Measurements from ENCODE around the gene LEP.

LEP gene

DNA sequence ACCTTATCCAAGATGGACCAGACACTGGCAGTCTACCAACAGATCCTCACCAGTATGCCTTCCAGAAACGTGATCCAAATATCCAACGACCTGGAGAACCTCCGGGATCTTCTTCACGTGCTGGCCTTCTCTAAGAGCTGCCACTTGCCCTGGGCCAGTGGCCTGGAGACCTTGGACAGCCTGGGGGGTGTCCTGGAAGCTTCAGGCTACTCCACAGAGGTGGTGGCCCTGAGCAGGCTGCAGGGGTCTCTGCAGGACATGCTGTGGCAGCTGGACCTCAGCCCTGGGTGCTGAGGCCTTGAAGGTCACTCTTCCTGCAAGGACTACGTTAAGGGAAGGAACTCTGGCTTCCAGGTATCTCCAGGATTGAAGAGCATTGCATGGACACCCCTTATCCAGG lies 13.4 kb downstream of the LEP start:
- Histone ChIP-seq H3K36me3 (ENCODE audit: control insufficient read depth in 1 of 2, insufficient read depth in 2 of 2, low read length in 2 of 2) (no peaks in the 10 kb centered on the region), H3K27me3 (ENCODE audit: low read depth, low read length) (no peaks in the 10 kb centered on the region), H3K9me3 (ENCODE audit: control insufficient read depth in 1 of 2, low read length in 2 of 2) (no peaks in the 10 kb centered on the region), H3K4me3 (ENCODE audit: low read depth in 1 of 2, low read length in 2 of 2) (no peak overlapping the region), H3K4me1 (ENCODE audit: control insufficient read depth in 1 of 2, insufficient read depth in 2 of 2, low read length in 2 of 2) (peaks cover 0 to 5% of the 10 kb centered on the region in 2 donors), H3K27ac (ENCODE audit: low read length) (no peak overlapping the region)

DNA sequence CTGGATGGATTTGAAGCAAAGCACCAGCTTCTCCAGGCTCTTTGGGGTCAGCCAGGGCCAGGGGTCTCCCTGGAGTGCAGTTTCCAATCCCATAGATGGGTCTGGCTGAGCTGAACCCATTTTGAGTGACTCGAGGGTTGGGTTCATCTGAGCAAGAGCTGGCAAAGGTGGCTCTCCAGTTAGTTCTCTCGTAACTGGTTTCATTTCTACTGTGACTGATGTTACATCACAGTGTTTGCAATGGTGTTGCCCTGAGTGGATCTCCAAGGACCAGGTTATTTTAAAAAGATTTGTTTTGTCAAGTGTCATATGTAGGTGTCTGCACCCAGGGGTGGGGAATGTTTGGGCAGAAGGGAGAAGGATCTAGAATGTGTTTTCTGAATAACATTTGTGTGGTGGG lies 14.2 kb downstream of the LEP start:
- Histone ChIP-seq H3K9me3 (ENCODE audit: control insufficient read depth in 1 of 2, low read length in 2 of 2) (no peaks in the 10 kb centered on the region), H3K27ac (ENCODE audit: low read length) (no peak overlapping the region), H3K4me1 (ENCODE audit: control insufficient read depth in 1 of 2, insufficient read depth in 2 of 2, low read length in 2 of 2) (peaks cover 0 to 6% of the 10 kb centered on the region in 2 donors), H3K27me3 (ENCODE audit: low read depth, low read length) (no peaks in the 10 kb centered on the region), H3K4me3 (ENCODE audit: low read depth in 1 of 2, low read length in 2 of 2) (no peak overlapping the region), H3K36me3 (ENCODE audit: control insufficient read depth in 1 of 2, insufficient read depth in 2 of 2, low read length in 2 of 2) (no peaks in the 10 kb centered on the region)

GRCh38 chr7:128257458-128257857 lies 16.4 kb downstream of the LEP start:
- Histone ChIP-seq H3K4me3 (ENCODE audit: low read depth in 1 of 2, low read length in 2 of 2) (no peak overlapping the region), H3K9me3 (ENCODE audit: control insufficient read depth in 1 of 2, low read length in 2 of 2) (no peaks in the 10 kb centered on the region), H3K36me3 (ENCODE audit: control insufficient read depth in 1 of 2, insufficient read depth in 2 of 2, low read length in 2 of 2) (no peaks in the 10 kb centered on the region), H3K4me1 (ENCODE audit: control insufficient read depth in 1 of 2, insufficient read depth in 2 of 2, low read length in 2 of 2) (peaks cover 0 to 6% of the 10 kb centered on the region in 2 donors), H3K27me3 (ENCODE audit: low read depth, low read length) (no peaks in the 10 kb centered on the region), H3K27ac (ENCODE audit: low read length) (no peak overlapping the region)

DNA sequence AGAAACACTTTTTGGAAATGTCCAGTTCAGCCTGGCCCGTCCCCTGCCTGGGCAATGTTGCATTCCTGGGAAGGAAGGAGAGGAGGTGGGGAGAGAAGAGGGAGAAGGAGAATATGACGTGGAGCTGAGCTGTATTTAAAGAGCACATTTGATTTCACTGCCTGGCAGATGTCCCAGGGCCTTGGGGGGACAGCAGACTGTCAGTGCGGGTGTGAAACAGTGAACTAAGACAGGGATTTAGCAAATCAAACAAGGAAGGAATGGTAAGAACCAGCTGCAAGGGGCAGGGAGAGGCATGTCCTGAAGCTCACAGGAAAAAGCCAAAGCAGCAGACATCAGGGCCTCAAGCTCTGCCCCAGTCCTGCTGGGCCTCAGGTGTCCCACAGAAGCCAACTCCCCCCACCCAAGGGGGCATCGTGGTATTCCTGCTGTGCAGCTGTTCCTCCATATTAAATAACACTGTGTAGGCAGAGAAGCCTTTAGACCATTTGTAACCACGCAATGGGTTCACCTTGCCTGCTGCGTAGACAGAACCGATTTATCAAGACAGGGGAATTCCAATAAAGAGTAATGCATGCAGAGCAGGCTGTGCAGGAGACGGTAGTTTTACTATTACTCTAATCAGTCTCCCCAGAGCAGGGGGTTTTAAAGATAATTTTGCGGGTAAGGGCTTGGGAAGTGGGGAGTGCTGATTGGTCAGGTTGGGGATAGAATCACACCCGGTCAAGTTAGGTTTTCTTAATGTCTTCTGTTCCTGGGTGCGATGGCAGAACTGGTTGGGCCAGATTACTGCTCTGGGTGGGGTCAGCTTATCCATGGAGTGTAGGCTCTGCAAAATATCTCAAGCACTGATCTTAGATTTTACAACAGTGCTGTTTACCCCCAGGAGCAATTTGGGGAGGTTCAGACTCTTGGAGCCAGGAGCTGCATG lies 18.3 kb downstream of the LEP start:
- H3K27ac ChIP-seq (ENCODE audit: low read length), result no peak overlapping the region
- no peaks in the 10 kb centered on the region for H3K36me3 ChIP-seq (ENCODE audit: control insufficient read depth in 1 of 2, insufficient read depth in 2 of 2, low read length in 2 of 2)
- no peaks in the 10 kb centered on the region for H3K9me3 ChIP-seq (ENCODE audit: control insufficient read depth in 1 of 2, low read length in 2 of 2)
- no peaks in the 10 kb centered on the region for H3K27me3 ChIP-seq (ENCODE audit: low read depth, low read length)
- peaks cover 0 to 6% of the 10 kb centered on the region in 2 donors for H3K4me1 ChIP-seq (ENCODE audit: control insufficient read depth in 1 of 2, insufficient read depth in 2 of 2, low read length in 2 of 2)
- no peak overlapping the region for H3K4me3 ChIP-seq (ENCODE audit: low read depth in 1 of 2, low read length in 2 of 2)

- Histone ChIP-seq H3K27me3 (ENCODE audit: low read depth, low read length) (no peaks in the 10 kb centered on the region), H3K4me3 (ENCODE audit: low read depth in 1 of 2, low read length in 2 of 2) (no peak overlapping the region), H3K4me1 (ENCODE audit: control insufficient read depth in 1 of 2, insufficient read depth in 2 of 2, low read length in 2 of 2) (peaks cover 0 to 6% of the 10 kb centered on the region in 2 donors), H3K9me3 (ENCODE audit: control insufficient read depth in 1 of 2, low read length in 2 of 2) (no peaks in the 10 kb centered on the region), H3K36me3 (ENCODE audit: control insufficient read depth in 1 of 2, insufficient read depth in 2 of 2, low read length in 2 of 2) (no peaks in the 10 kb centered on the region), H3K27ac (ENCODE audit: low read length) (no peak overlapping the region)
These were observed 19.2 kb downstream of the LEP start for GRCh38 chr7:128260069-128260795.

GRCh38 chr7:128262273-128263028 lies 21.4 kb downstream of the LEP start:
- H3K9me3 ChIP-seq (ENCODE audit: control insufficient read depth in 1 of 2, low read length in 2 of 2), result no peaks in the 10 kb centered on the region
- peaks cover 6 to 12% of the 10 kb centered on the region in 2 donors for H3K4me1 ChIP-seq (ENCODE audit: control insufficient read depth in 1 of 2, insufficient read depth in 2 of 2, low read length in 2 of 2)
- H3K4me3 ChIP-seq (ENCODE audit: low read depth in 1 of 2, low read length in 2 of 2), result no peak overlapping the region
- H3K36me3 ChIP-seq (ENCODE audit: control insufficient read depth in 1 of 2, insufficient read depth in 2 of 2, low read length in 2 of 2), result no peaks in the 10 kb centered on the region
- no peak overlapping the region for H3K27ac ChIP-seq (ENCODE audit: low read length)
- H3K27me3 ChIP-seq (ENCODE audit: low read depth, low read length), result no peaks in the 10 kb centered on the region

GRCh38 chr7:128263420-128263819 lies 22.3 kb downstream of the LEP start:
- Histone ChIP-seq H3K4me3 (ENCODE audit: low read depth in 1 of 2, low read length in 2 of 2) (no peak overlapping the region), H3K36me3 (ENCODE audit: control insufficient read depth in 1 of 2, insufficient read depth in 2 of 2, low read length in 2 of 2) (no peaks in the 10 kb centered on the region), H3K9me3 (ENCODE audit: control insufficient read depth in 1 of 2, low read length in 2 of 2) (no peaks in the 10 kb centered on the region), H3K27ac (ENCODE audit: low read length) (no peak overlapping the region), H3K4me1 (ENCODE audit: control insufficient read depth in 1 of 2, insufficient read depth in 2 of 2, low read length in 2 of 2) (peaks cover 6 to 17% of the 10 kb centered on the region in 2 donors), H3K27me3 (ENCODE audit: low read depth, low read length) (no peaks in the 10 kb centered on the region)

DNA sequence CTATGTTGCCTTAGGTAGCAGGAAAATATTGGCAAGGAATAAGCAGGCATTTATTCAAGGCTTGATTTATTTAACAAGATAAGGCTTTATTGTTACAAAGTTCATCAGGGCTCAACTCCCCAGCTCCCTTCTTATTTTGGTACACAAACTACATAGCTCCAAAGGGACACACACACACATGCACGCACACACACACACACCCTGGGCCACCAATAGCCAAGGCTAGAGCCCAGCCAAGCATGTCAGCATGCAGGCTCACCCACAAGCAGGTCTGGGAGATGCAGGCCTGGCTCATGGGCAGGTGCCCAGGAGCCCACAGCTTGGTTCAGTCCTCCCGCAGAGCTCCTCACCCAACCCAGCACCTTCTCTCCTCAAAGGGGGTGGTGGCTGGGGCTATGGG lies 23.4 kb downstream of the LEP start:
- Histone ChIP-seq H3K4me3 (ENCODE audit: low read depth in 1 of 2, low read length in 2 of 2) (no peak overlapping the region), H3K4me1 (ENCODE audit: control insufficient read depth in 1 of 2, insufficient read depth in 2 of 2, low read length in 2 of 2) (peaks cover under 1 to 17% of the 10 kb centered on the region in 2 donors), H3K36me3 (ENCODE audit: control insufficient read depth in 1 of 2, insufficient read depth in 2 of 2, low read length in 2 of 2) (no peaks in the 10 kb centered on the region), H3K27ac (ENCODE audit: low read length) (no peak overlapping the region), H3K27me3 (ENCODE audit: low read depth, low read length) (no peaks in the 10 kb centered on the region), H3K9me3 (ENCODE audit: control insufficient read depth in 1 of 2, low read length in 2 of 2) (no peaks in the 10 kb centered on the region)

DNA sequence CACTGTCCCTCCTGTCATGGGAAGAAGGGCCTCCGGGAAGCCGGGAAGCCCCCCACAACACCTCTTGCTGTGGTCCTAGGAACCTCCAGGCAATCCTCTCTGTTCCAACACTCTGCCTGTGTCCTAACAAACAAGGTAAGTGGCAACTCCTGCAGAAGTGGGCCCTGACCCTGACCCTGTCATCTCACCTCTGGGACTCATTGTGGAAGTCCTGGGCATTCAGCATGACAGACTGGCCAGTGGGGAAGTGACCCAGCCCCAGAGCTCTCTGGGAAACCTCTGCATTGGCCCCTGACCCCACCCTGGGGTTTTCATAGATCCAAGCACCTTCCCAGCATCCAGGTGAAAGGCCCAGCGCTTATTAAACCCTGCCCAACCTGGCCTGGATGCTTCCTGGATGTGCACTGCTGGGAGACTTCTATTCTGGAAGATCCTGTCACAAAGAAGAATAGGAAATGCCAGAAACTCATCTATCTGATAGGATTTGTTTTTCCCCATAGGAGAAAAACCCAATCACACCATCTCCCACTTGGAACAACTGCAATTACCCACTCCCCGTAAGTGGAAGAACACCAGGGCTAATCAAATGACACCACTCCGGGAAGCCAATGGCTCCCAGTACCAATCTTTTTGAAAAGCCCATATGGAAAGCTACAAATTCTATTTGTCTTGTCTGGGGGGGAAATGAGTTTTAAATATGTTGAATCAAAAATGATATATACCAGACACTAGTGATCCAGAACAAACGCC lies 24.3 kb downstream of the LEP start:
- no peaks in the 10 kb centered on the region for H3K27me3 ChIP-seq (ENCODE audit: low read depth, low read length)
- no peaks in the 10 kb centered on the region for H3K9me3 ChIP-seq (ENCODE audit: control insufficient read depth in 1 of 2, low read length in 2 of 2)
- H3K27ac ChIP-seq (ENCODE audit: low read length), result no peak overlapping the region
- H3K36me3 ChIP-seq (ENCODE audit: control insufficient read depth in 1 of 2, insufficient read depth in 2 of 2, low read length in 2 of 2), result no peaks in the 10 kb centered on the region
- H3K4me3 ChIP-seq (ENCODE audit: low read depth in 1 of 2, low read length in 2 of 2), result no peak overlapping the region
- peaks cover 0 to 17% of the 10 kb centered on the region in 2 donors for H3K4me1 ChIP-seq (ENCODE audit: control insufficient read depth in 1 of 2, insufficient read depth in 2 of 2, low read length in 2 of 2)

GRCh38 chr7:128265906-128266300 lies 24.8 kb downstream of the LEP start:
- H3K4me3 ChIP-seq (ENCODE audit: low read depth in 1 of 2, low read length in 2 of 2), result no peak overlapping the region
- peaks cover 0 to 20% of the 10 kb centered on the region in 2 donors for H3K4me1 ChIP-seq (ENCODE audit: control insufficient read depth in 1 of 2, insufficient read depth in 2 of 2, low read length in 2 of 2)
- peaks cover 2% of the 10 kb centered on the region for H3K27me3 ChIP-seq (ENCODE audit: low read depth, low read length)
- H3K36me3 ChIP-seq (ENCODE audit: control insufficient read depth in 1 of 2, insufficient read depth in 2 of 2, low read length in 2 of 2), result no peaks in the 10 kb centered on the region
- no peaks in the 10 kb centered on the region for H3K9me3 ChIP-seq (ENCODE audit: control insufficient read depth in 1 of 2, low read length in 2 of 2)
- H3K27ac ChIP-seq (ENCODE audit: low read length), result no peak overlapping the region
